Measurements from ENCODE around the gene PLA2G10.
"Not testable (repeated sequence)": the region's sequence is repeated elsewhere in the genome, so short reads cannot be mapped to it uniquely, and the experiment has no call there.

The PLA2G10 gene

GRCh38 chr16:14694129-14694528 lies at the start of gene PLA2G10:
PLA2G10 (minus strand) TSS chr16:14694308; CDS start chr16:14694229, 79 bp downstream.
- DNase-seq, result not testable (repeated sequence)

GRCh38 chr16:14742273-14743128 lies 48.4 kb upstream of the PLA2G10 start, which contains the start of gene NPIPA2:
NPIPA2 (plus strand) TSS chr16:14742533; CDS start chr16:14748066, 5,533 bp downstream.
- not testable (repeated sequence) for DNase-seq

GRCh38 chr16:14741794-14742193 lies 47.7 kb upstream of the PLA2G10 start:
- not testable (repeated sequence) for DNase-seq

GRCh38 chr16:14740832-14741385 lies 46.8 kb upstream of the PLA2G10 start:
- DNase-seq, result not testable (repeated sequence)

GRCh38 chr16:14733233-14733632 lies 39.1 kb upstream of the PLA2G10 start:
- DNase-seq, result not testable (repeated sequence)

- DNase-seq, result not testable (repeated sequence)
These were observed 9.3 kb upstream of the PLA2G10 start, which contains the start of gene NPIPA3 for GRCh38 chr16:14703156-14704011. NPIPA3 (plus strand) TSS chr16:14703411; CDS start chr16:14708944, 5,533 bp downstream.

- DNase-seq, result not testable (repeated sequence)
These were observed 8.6 kb upstream of the PLA2G10 start for GRCh38 chr16:14702672-14703071.

GRCh38 chr16:14701859-14702258 lies 7.8 kb upstream of the PLA2G10 start:
- not testable (repeated sequence) for DNase-seq

- DNase-seq, result not testable (repeated sequence)
These were observed 8.0 kb downstream of the PLA2G10 start for GRCh38 chr16:14685870-14686793.

GRCh38 chr16:14682121-14682520 lies 12.0 kb downstream of the PLA2G10 start:
- no peak for DNase-seq

- no peak for DNase-seq
These were observed 13.0 kb downstream of the PLA2G10 start for GRCh38 chr16:14681115-14681514.

- not testable (repeated sequence) for DNase-seq
These were observed 13.7 kb downstream of the PLA2G10 start for GRCh38 chr16:14680396-14680795.

GRCh38 chr16:14678748-14679497 lies 15.2 kb downstream of the PLA2G10 start:
- DNase-seq, result no peak

GRCh38 chr16:14677627-14678026 lies 16.5 kb downstream of the PLA2G10 start:
- no peak for DNase-seq

- DNase-seq, result no peak
These were observed 17.5 kb downstream of the PLA2G10 start for GRCh38 chr16:14676633-14677032.

- DNase-seq, result no peak
These were observed 21.6 kb downstream of the PLA2G10 start for GRCh38 chr16:14672403-14672971.

GRCh38 chr16:14669776-14670175 lies 24.3 kb downstream of the PLA2G10 start:
- DNase-seq, result no peak

GRCh38 chr16:14668556-14669223 lies 25.4 kb downstream of the PLA2G10 start:
- DNase-seq, result no peak

GRCh38 chr16:14667347-14668266 lies 26.5 kb downstream of the PLA2G10 start:
- no peak for DNase-seq
